AG10803 (cell line): Measurements from ENCODE around the gene MRPS18C.

Source experiments
- DNase-seq: peaks from one replicate; pipeline ENCODE4 v3.0.0; 2010; ENCODE audit warnings: low read depth
- H3K4me3 ChIP-seq: 2 replicates; pipeline ENCODE4 v1.5.1; 2011; ENCODE audit warnings: mild to moderate bottlenecking, low read length, control low read depth
- TF ChIP-seq, protein P1 (sequence below): conservative IDR thresholded peaks from 2 replicates; pipeline ENCODE4 v1.5.1; 2011; ENCODE audit warnings: mild to moderate bottlenecking, low read length, control low read depth, inconsistent platforms

The MRPS18C gene

GRCh38 chr4:83455281-83456183 is at the start of gene MRPS18C, which contains the start of gene HELQ:
Gene MRPS18C (plus strand): TSS chr4:83456058. CDS start chr4:83456078, 20 bp downstream.
Gene HELQ (minus strand): TSS chr4:83455823. CDS start chr4:83455693, 130 bp downstream.
- peak within 1 kb of the TSS; percentile 94 for H3K4me3 ChIP-seq
- TF ChIP-seq, protein P1, sequence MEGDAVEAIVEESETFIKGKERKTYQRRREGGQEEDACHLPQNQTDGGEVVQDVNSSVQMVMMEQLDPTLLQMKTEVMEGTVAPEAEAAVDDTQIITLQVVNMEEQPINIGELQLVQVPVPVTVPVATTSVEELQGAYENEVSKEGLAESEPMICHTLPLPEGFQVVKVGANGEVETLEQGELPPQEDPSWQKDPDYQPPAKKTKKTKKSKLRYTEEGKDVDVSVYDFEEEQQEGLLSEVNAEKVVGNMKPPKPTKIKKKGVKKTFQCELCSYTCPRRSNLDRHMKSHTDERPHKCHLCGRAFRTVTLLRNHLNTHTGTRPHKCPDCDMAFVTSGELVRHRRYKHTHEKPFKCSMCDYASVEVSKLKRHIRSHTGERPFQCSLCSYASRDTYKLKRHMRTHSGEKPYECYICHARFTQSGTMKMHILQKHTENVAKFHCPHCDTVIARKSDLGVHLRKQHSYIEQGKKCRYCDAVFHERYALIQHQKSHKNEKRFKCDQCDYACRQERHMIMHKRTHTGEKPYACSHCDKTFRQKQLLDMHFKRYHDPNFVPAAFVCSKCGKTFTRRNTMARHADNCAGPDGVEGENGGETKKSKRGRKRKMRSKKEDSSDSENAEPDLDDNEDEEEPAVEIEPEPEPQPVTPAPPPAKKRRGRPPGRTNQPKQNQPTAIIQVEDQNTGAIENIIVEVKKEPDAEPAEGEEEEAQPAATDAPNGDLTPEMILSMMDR: peak; percentile 44
- DNase-seq: peak; percentile 98

DNA sequence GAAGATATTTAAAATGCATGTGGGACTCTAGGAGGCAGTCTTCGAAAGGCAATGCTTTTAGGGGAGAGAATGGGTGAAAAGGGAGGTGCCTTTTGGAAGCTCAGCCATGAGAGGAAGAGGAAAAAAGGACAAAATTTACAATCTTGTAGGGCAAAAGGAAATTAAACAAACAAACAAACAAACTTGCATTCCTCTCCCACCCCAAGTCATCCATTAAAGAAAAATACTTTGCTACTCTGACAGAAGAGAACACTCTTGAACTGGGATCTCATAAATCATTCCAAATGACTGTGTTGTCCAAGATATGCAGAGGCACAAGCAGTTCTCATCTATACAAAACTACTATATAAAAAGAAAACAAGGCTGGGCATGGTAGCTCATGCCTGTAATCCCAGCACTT is 47.0 kb upstream of the MRPS18C start:
- TF ChIP-seq, protein P1: no peak
- DNase-seq: no peak
- no peak overlapping the region for H3K4me3 ChIP-seq

DNA sequence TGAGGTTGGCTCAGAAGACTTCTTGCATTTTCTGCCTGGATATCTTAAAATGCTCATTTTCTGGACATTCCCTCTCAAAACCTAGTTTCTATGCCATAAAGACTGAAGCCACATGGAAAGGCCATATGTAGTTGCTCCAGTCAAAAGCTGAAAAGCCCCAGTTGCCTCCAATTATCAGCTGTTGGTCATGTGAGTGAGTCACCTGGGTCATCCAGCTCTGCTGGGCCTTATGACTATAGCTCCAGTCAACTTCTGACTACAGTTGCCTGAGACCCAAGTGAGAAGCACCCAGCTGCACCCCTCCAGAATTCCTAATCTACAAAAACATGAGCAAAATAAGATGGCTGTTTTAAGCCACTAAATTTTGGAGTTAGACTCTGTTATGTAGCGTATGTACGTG is 42.2 kb upstream of the MRPS18C start:
- TF ChIP-seq, protein P1: no peak
- H3K4me3 ChIP-seq: no peak overlapping the region
- DNase-seq: peak; percentile 3

- no peak for DNase-seq
- no peak overlapping the region for H3K4me3 ChIP-seq
- TF ChIP-seq, protein P1: no peak
Observed at GRCh38 chr4:83417566-83417965, 38.3 kb upstream of the MRPS18C start.

- no peak for DNase-seq
- TF ChIP-seq, protein P1: no peak
- H3K4me3 ChIP-seq: no peak overlapping the region
Observed at GRCh38 chr4:83418211-83418610, 37.6 kb upstream of the MRPS18C start.

GRCh38 chr4:83431200-83431599 is 24.7 kb upstream of the MRPS18C start:
- no peak for DNase-seq
- TF ChIP-seq, protein P1: no peak
- H3K4me3 ChIP-seq: no peak overlapping the region

GRCh38 chr4:83436680-83437079 is 19.2 kb upstream of the MRPS18C start:
- no peak overlapping the region for H3K4me3 ChIP-seq
- TF ChIP-seq, protein P1: no peak
- DNase-seq: no peak
